ENCODE measurements around the gene CNMD.
A peak's percentile ranks its signal among the peaks of the same experiment; 100 is the strongest.
"Not testable (repeated sequence)": the region's sequence is repeated elsewhere in the genome, so short reads cannot be mapped to it uniquely, and the experiment has no call there.

CNMD gene

GRCh38 chr13:52686376-52686775 is 53.2 kb downstream of the CNMD start:
- no peak for DNase-seq (ENCODE audit: low spot score)

DNA sequence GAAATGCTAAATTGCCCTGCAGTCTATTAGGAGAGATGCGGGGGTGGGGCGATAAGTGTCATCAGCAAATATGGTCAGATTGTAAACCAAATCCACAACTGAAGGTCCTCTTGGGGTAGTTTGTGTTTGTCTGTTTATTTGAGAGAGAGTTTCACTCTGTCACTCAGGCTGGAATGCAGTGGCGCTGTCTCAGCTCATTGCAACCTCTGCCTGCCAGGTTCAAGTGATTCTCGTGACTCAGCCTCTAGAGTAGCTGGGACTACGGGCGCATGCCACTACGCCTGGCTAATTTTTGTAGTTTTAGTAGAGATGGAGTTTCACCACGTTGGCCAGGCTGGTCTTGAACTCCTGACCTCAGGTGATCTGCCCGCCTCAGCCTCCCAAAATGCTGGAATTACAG is 53.8 kb downstream of the CNMD start:
- not testable (repeated sequence) for DNase-seq (ENCODE audit: low spot score)

GRCh38 chr13:52677823-52678222 is 61.8 kb downstream of the CNMD start:
- DNase-seq (ENCODE audit: low spot score): no peak

DNA sequence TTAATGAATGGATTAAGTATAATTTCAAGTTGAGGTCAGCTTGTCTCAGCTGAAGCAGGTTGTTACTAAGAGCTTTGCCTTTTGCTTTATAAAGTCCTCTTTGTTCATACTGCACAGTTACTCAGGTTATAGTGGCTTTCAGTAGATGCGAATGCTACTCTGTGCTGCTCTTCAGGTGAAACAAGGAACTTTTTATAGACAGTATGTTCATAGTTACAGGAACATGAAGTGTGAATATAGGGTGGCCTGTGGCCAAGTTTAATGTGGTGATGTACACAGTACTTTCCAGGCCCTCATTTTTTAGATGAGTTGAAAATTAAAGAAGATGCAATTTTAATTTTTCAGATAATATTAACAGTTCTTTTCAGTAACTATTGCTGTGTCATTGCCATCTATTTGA is 66.2 kb downstream of the CNMD start:
- no peak for DNase-seq (ENCODE audit: low spot score)

- DNase-seq (ENCODE audit: low spot score): no peak
These were observed 68.9 kb downstream of the CNMD start for GRCh38 chr13:52670726-52671125.

DNA sequence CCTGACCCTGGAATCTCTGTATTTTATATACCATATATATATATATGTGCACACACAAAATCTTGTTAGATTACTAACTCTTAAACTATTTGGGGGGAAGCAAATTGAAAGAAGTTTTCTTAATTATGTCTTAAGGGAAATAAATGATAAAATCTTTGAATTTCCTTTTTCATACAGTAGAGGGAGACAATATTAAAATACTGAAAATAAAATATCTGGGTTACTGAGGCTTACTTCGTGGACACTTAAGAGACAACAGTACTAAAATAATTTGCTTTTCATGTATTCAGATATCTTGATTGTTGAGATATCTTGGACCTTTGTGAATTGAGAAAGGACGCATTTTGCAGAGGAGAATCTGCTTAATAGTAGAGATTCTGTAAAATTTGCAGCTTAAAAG is 69.9 kb downstream of the CNMD start:
- no peak for DNase-seq (ENCODE audit: low spot score)

DNA sequence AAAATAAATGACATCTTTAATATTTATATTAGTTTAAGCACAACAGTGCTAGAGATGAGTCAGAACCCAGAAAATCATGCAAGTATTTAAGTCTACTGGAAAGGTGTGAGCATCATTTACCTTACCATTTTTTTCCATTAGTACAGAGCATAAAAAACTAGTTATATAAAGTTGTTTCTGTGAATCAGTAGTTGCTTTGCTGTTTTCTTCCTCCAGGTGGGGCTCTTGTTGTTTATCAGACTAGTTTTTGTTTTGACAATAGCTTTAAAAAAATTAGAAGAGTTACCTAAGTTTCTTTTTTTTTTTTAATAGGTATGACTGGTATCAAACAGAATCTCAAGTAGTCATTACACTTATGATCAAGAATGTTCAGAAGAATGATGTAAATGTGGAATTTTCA is 74.3 kb downstream of the CNMD start:
- peak; percentile 29 for DNase-seq (ENCODE audit: low spot score)

- no peak for DNase-seq (ENCODE audit: low spot score)
These were observed 75.3 kb downstream of the CNMD start for GRCh38 chr13:52664272-52664671.

- no peak for DNase-seq (ENCODE audit: low spot score)
These were observed 80.3 kb downstream of the CNMD start for GRCh38 chr13:52659340-52659739.
